Loucy (cell line): ENCODE results near the gene ARL3.

Source experiments
- EZH2phosphoT487 ChIP-seq: fragments of 200-600 bp; IDR thresholded peaks from 2 replicates; pipeline ENCODE4 v1.6.1; 2018; ENCODE audit warnings: antibody characterized with exemption, mild to moderate bottlenecking, moderate library complexity, borderline replicate concordance
- TF ChIP-seq, protein P1 (sequence below): fragments of 200-600 bp; sonication (generic); conservative IDR thresholded peaks from 2 replicates; pipeline ENCODE4 v1.5.1; 2014; ENCODE audit warnings: mild to moderate bottlenecking, antibody characterized with exemption, low read length

- TF ChIP-seq, protein P1, sequence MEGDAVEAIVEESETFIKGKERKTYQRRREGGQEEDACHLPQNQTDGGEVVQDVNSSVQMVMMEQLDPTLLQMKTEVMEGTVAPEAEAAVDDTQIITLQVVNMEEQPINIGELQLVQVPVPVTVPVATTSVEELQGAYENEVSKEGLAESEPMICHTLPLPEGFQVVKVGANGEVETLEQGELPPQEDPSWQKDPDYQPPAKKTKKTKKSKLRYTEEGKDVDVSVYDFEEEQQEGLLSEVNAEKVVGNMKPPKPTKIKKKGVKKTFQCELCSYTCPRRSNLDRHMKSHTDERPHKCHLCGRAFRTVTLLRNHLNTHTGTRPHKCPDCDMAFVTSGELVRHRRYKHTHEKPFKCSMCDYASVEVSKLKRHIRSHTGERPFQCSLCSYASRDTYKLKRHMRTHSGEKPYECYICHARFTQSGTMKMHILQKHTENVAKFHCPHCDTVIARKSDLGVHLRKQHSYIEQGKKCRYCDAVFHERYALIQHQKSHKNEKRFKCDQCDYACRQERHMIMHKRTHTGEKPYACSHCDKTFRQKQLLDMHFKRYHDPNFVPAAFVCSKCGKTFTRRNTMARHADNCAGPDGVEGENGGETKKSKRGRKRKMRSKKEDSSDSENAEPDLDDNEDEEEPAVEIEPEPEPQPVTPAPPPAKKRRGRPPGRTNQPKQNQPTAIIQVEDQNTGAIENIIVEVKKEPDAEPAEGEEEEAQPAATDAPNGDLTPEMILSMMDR: no peak
- no peak for TF ChIP-seq EZH2phosphoT487
These were observed 59.6 kb downstream of the ARL3 start for GRCh38 chr10:102654566-102654965.
